Right lobe of liver (tissue), 4 donors: ENCODE measurements around the gene GRP.

Source experiments
- POLR2A ChIP-seq: fragments of 450-650 bp; IDR thresholded peaks from one replicate; pipeline ENCODE4 v1.6.1; 2017; ENCODE audit warnings: antibody characterized with exemption, mild to moderate bottlenecking
- TF ChIP-seq, protein P1 (sequence below), 4 donors: fragments of 200-600 bp in 3 of 4; fragments of 450-650 bp in 1 of 4; IDR thresholded peaks; one replicate each; pipeline versions ENCODE4 v1.5.1 to v1.8.0; 2016 to 2022; ENCODE audit warnings: antibody characterized with exemption in 4 of 4, mild to moderate bottlenecking in 2 of 4
- donor health status: DM: no; HTN: no; CAD: no.
- donor health status: DM: no; HTN: no; CAD: no.
- donor health status: DM: no; HTN: yes; CAD: no.

DNA sequence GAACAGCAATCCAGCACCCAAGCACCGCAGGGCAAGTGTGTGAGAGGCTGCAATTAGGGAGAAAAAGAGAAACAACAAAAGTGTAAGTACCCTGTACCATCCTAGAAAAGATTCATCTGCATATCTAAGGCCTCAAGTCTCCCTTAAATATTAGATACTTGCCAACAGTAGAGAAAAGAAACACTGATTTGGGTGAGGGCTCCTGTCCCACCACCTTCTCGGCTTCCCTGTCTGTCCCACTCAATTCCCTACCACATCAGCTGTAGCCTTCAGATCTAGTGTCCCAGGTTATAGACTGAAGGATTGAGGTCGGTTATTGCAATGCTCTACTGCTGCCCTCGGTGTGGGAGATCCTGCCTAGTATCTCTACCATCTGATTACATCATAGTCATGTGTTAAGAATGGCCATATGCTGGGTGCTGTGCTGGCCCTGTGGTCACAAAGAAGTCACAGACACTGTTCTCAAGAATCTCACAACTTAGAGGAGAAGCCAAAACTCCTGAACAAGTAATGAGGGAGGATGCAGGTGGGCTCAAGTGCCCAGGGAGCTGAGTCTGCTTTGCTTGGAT lies 50.8 kb downstream of the GRP start:
- TF ChIP-seq, protein P1, sequence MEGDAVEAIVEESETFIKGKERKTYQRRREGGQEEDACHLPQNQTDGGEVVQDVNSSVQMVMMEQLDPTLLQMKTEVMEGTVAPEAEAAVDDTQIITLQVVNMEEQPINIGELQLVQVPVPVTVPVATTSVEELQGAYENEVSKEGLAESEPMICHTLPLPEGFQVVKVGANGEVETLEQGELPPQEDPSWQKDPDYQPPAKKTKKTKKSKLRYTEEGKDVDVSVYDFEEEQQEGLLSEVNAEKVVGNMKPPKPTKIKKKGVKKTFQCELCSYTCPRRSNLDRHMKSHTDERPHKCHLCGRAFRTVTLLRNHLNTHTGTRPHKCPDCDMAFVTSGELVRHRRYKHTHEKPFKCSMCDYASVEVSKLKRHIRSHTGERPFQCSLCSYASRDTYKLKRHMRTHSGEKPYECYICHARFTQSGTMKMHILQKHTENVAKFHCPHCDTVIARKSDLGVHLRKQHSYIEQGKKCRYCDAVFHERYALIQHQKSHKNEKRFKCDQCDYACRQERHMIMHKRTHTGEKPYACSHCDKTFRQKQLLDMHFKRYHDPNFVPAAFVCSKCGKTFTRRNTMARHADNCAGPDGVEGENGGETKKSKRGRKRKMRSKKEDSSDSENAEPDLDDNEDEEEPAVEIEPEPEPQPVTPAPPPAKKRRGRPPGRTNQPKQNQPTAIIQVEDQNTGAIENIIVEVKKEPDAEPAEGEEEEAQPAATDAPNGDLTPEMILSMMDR (IDR thresholded peaks at IDR 0.05): no peak
- no peak for TF ChIP-seq POLR2A
